GM12878 (cell line): ENCODE data around the gene FZR1. TPM values are rescaled to one million over a fixed set of nuclear protein-coding genes. Genes with fewer than 3 reads are reported as not detected.

Experiments
- ATAC-seq: fragments of 200-7000 bp; cut with Tn5 transposase; 3 replicates; pipeline ENCODE4 v1.9.1; 2020; ENCODE audit warnings: mild to moderate bottlenecking, moderate library complexity
- BruUV-seq: library from RNA; stranded (reverse); fragments of 400-500 nt; replicated peaks from 2 replicates; lab custom pipeline; 2021; lab: Mats Ljungman, UMichigan
- CTCF ChIA-PET: fragments of 300-600 bp; sonication (Branson Sonifier 250); formaldehyde crosslinking; extraction: SDS; loops from one replicate; lab custom pipeline; 2021; ENCODE audit warnings: inconsistent platforms; lab: Yijun Ruan, JAX
- POLR2A ChIA-PET: fragments of 350-600 bp; formaldehyde crosslinking; extraction: SDS; loops from one replicate; lab custom pipeline; 2021; ENCODE audit warnings: inconsistent platforms; lab: Charles Lee
- RAD21 ChIA-PET: fragments of 300-600 bp; sonication (Branson Sonifier 250); formaldehyde crosslinking; loops from one replicate; lab custom pipeline; 2023; ENCODE audit warnings: antibody characterized with exemption; ENCODE audit not compliant: unreplicated experiment; lab: Charles Lee
- SMC1A ChIA-PET: fragments of 300-600 bp; sonication (Branson Sonifier 250); formaldehyde crosslinking; loops from one replicate; lab custom pipeline; 2023; ENCODE audit not compliant: unreplicated experiment, uncharacterized antibody; lab: Charles Lee
- DNase-seq: peaks from one replicate; pipeline ENCODE4 v3.0.0-alpha.2; 2011; ENCODE audit warnings: low read depth, low spot score
- FAIRE-seq: peaks from 3 replicates; lab custom pipeline; 2011; peaks lifted over from hg19 to GRCh38; lab: Jason Lieb, UNC
- H2AFZ ChIP-seq: 2 replicates; pipeline ENCODE4 v1.6.0; 2011; ENCODE audit warnings: low read depth, low read length, control low read depth; ENCODE audit not compliant: control insufficient read depth
- H3K27ac ChIP-seq: 2 replicates; pipeline ENCODE4 v1.5.1; 2011; ENCODE audit warnings: control low read depth; ENCODE audit not compliant: control insufficient read depth, insufficient read depth
- H3K27me3 ChIP-seq, 2 experiments: replicated peaks in 1 of 2; 2 replicates each; pipeline versions ENCODE4 v1.6.0 to v1.6.1; 2011; ENCODE audit warnings: low read length in 1 of 2; ENCODE audit not compliant: control insufficient read depth in 2 of 2, insufficient read depth in 2 of 2
- H3K36me3 ChIP-seq, 2 experiments: 2 replicates each; pipeline ENCODE4 v1.5.1; 2011; ENCODE audit warnings: low read length in 1 of 2; ENCODE audit not compliant: control insufficient read depth in 2 of 2, insufficient read depth in 2 of 2
- H3K4me1 ChIP-seq: 2 replicates; pipeline ENCODE4 v1.6.1; 2011; ENCODE audit warnings: mild to moderate bottlenecking, low read length, moderate library complexity, mixed read lengths; ENCODE audit not compliant: control insufficient read depth, insufficient read depth
- H3K4me2 ChIP-seq: 2 replicates; pipeline ENCODE4 v1.6.0; 2011; ENCODE audit warnings: control low read depth; ENCODE audit not compliant: control insufficient read depth, insufficient read depth
- H3K4me3 ChIP-seq: fragments of 200-600 bp; sonication (generic); 2 replicates; pipeline ENCODE4 v1.5.1; 2016
- H3K79me2 ChIP-seq: 2 replicates; pipeline ENCODE4 v1.6.0; 2011; ENCODE audit warnings: low read length; ENCODE audit not compliant: control insufficient read depth, insufficient read depth
- H3K9ac ChIP-seq: 2 replicates; pipeline ENCODE4 v1.8.0; 2011; ENCODE audit warnings: low read length, control low read depth, mixed read lengths; ENCODE audit not compliant: control insufficient read depth, insufficient read depth
- H3K9me3 ChIP-seq: replicated peaks from 3 replicates; pipeline ENCODE4 v1.5.1; 2011; ENCODE audit warnings: mild to moderate bottlenecking, low read length; ENCODE audit not compliant: control insufficient read depth, insufficient read depth
- H4K20me1 ChIP-seq: 2 replicates; pipeline ENCODE4 v1.6.0; 2011; ENCODE audit not compliant: control insufficient read depth, insufficient read depth
- EZH2 ChIP-seq: IDR thresholded peaks from 2 replicates; pipeline ENCODE4 v1.6.1; 2012; ENCODE audit warnings: low read depth, mild to moderate bottlenecking, control low read depth, inconsistent platforms, low read length, borderline replicate concordance; ENCODE audit not compliant: control insufficient read depth
- FOXM1 ChIP-seq: IDR thresholded peaks from 2 replicates; pipeline ENCODE4 v1.6.1; 2012; ENCODE audit warnings: low read depth, mild to moderate bottlenecking, inconsistent platforms, low read length, moderate library complexity
- NFYB ChIP-seq: IDR thresholded peaks from 2 replicates; pipeline ENCODE4 v1.6.1; 2011; ENCODE audit warnings: low read depth, mild to moderate bottlenecking, low read length, improper control_type of control experiment, moderate library complexity; ENCODE audit not compliant: insufficient read depth
- NR2C1 ChIP-seq: fragments of 450-650 bp; IDR thresholded peaks from 2 replicates; pipeline ENCODE4 v1.6.1; 2017; ENCODE audit warnings: antibody characterized with exemption, mild to moderate bottlenecking, moderate library complexity
- NRF1 ChIP-seq: conservative IDR thresholded peaks from 2 replicates; pipeline ENCODE4 v1.6.1; 2011; ENCODE audit warnings: mild to moderate bottlenecking, low read depth, low read length, improper control_type of control experiment
- POLR2AphosphoS2 ChIP-seq: IDR thresholded peaks from 2 replicates; pipeline ENCODE4 v1.6.1; 2011; ENCODE audit warnings: low read depth, mild to moderate bottlenecking, low read length, improper control_type of control experiment, moderate library complexity
- SIN3A ChIP-seq: IDR thresholded peaks from 2 replicates; pipeline ENCODE4 v1.6.1; 2012; ENCODE audit warnings: low read depth, low read length, improper control_type of control experiment
- SMAD1 ChIP-seq: fragments of 450-650 bp; IDR thresholded peaks from 2 replicates; pipeline ENCODE4 v1.6.1; 2018; ENCODE audit warnings: mild to moderate bottlenecking, low read depth; ENCODE audit not compliant: partially characterized antibody
- ZNF217 ChIP-seq: fragments of 450-650 bp; IDR thresholded peaks from 2 replicates; pipeline ENCODE4 v1.6.1; 2017; ENCODE audit warnings: antibody characterized with exemption, mild to moderate bottlenecking
- WGBS: methylation state at CpG from one replicate; pipeline ENCODE4 v1.1.6; 2016; ENCODE audit warnings: low lambda C conversion rate; ENCODE audit not compliant: insufficient replicate concordance, insufficient coverage; ENCODE audit errors: missing lambda C conversion rate; 5-methylcytosine and 5-hydroxymethylcytosine counted together
- in situ Hi-C: fragments of 300-500 bp; cut with MboI; formaldehyde crosslinking; loops from 9 replicates; pipeline ENCODE4 v1.14.3; 2018; ENCODE audit warnings: mixed read lengths
- intact Hi-C: fragments of 100-400 bp; cut with micrococcal nuclease; formaldehyde crosslinking; loops from one replicate; pipeline ENCODE4 v1.14.2; 2022; ENCODE audit not compliant: unreplicated experiment
- polyA plus RNA-seq, 11 experiments: library from polyadenylated mRNA; depleted of rRNA in 4 of 11; unstranded in 6 of 11; stranded (reverse) in 5 of 11; fragments of >200 nt; fragmentation: Nextera tagmentation in 4 of 11; fragmentation: Illumina TruSeq in 1 of 11; extraction: Ambion mirVana in 4 of 11; extraction: Trizol in 1 of 11; gene quantifications; 1 replicate in 1 of 11; 2 replicates in 10 of 11; pipeline versions ENCODE4 v1.2.1 to v1.2.3, GENCODE V29; 2011 to 2016; ENCODE audit warnings: inconsistent platforms in 2 of 11, missing spikeins in 2 of 11, low read depth in 1 of 11
- total RNA-seq, 4 experiments: library from RNA; depleted of rRNA in 3 of 4; stranded (reverse); fragments of >200 nt in 3 of 4; fragmentation: Illumina TruSeq in 1 of 4; extraction: Trizol in 1 of 4; gene quantifications; 2 replicates each; pipeline versions ENCODE4 v1.2.1 to v1.2.3, GENCODE V29; 2013 to 2021
- TF ChIP-seq, protein P1 (sequence below): fragments of 450-650 bp; IDR thresholded peaks from 2 replicates; pipeline ENCODE4 v1.6.1; 2017; ENCODE audit warnings: low read depth, mild to moderate bottlenecking, moderate library complexity
- TF ChIP-seq, protein P2 (sequence below), 3 experiments: IDR thresholded peaks in 2 of 3; conservative IDR thresholded peaks in 1 of 3; 2 replicates each; pipeline ENCODE4 v1.5.1; 2011; ENCODE audit warnings: low read depth in 3 of 3, low read length in 3 of 3, mild to moderate bottlenecking in 3 of 3, control low read depth in 2 of 3, moderate library complexity in 2 of 3, inconsistent platforms in 1 of 3, mixed read lengths in 1 of 3; ENCODE audit not compliant: control insufficient read depth in 2 of 3, insufficient read depth in 1 of 3; ENCODE audit errors: extremely low read depth in 1 of 3
- TF ChIP-seq, protein P3 (sequence below): IDR thresholded peaks from 2 replicates; pipeline ENCODE4 v1.6.1; 2011; ENCODE audit warnings: low read depth, low read length, improper control_type of control experiment, borderline replicate concordance
- TF ChIP-seq, protein P4 (sequence below): fragments of 450-650 bp; IDR thresholded peaks from 2 replicates; pipeline ENCODE4 v1.6.1; 2017; ENCODE audit warnings: mild to moderate bottlenecking

FZR1 gene
- total and polyA plus RNA-seq, 10 of the 15 experiments (the other 5 are each of a cell fraction or from before 2014, with no cell fraction given): 0.11 to 44.2 (median 29.3) TPM

DNA sequence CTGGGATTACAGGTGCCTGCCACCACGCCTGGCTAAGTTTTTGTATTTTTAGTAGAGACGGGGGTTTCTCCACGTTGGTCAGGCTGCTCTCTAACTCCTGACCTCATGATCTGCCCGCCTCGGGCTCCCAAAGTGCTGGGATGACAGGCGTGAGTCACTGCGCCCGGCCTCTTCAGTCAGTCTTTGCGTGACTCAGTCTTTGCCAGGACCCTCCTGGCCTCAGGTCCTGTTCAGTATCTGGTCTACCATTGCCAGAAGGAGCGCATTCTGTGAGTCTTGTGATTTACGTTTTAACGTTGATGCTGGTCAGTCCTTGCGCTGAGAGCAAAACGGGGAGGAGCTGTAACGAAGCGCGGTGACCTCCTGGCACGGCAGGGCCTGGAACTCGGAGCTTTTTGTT lies 59.0 kb downstream of the FZR1 start:
- POLR2A ChIA-PET: interaction anchor here (0.6 to 0.7 kb wide), 2 partner anchors 26 to 187 kb away, joined by 5 to 6 read pairs; no protein-coding TSS in a partner anchor

More for the DNA sequence above, 59.0 kb downstream of the FZR1 start:
- no peak for ATAC-seq
- H3K27me3 ChIP-seq: no peaks in the 10 kb centered on the region
- WGBS: 72% methylated on average over 19 of the region's 19 CpGs
- no peak overlapping the region for H3K4me2 ChIP-seq
- no peak for DNase-seq
- no peak for FAIRE-seq
- H3K9me3 ChIP-seq: no peaks in the 10 kb centered on the region
- no peak for TF ChIP-seq NR2C1
- TF ChIP-seq, protein P1, sequence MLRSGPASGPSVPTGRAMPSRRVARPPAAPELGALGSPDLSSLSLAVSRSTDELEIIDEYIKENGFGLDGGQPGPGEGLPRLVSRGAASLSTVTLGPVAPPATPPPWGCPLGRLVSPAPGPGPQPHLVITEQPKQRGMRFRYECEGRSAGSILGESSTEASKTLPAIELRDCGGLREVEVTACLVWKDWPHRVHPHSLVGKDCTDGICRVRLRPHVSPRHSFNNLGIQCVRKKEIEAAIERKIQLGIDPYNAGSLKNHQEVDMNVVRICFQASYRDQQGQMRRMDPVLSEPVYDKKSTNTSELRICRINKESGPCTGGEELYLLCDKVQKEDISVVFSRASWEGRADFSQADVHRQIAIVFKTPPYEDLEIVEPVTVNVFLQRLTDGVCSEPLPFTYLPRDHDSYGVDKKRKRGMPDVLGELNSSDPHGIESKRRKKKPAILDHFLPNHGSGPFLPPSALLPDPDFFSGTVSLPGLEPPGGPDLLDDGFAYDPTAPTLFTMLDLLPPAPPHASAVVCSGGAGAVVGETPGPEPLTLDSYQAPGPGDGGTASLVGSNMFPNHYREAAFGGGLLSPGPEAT: no peak
- no peak for TF ChIP-seq FOXM1
- TF ChIP-seq ZNF217: no peak
- TF ChIP-seq NFYB: no peak
- TF ChIP-seq POLR2AphosphoS2: no peak
- no peak for TF ChIP-seq SMAD1
- no peak for TF ChIP-seq NRF1
- TF ChIP-seq, protein P2, sequence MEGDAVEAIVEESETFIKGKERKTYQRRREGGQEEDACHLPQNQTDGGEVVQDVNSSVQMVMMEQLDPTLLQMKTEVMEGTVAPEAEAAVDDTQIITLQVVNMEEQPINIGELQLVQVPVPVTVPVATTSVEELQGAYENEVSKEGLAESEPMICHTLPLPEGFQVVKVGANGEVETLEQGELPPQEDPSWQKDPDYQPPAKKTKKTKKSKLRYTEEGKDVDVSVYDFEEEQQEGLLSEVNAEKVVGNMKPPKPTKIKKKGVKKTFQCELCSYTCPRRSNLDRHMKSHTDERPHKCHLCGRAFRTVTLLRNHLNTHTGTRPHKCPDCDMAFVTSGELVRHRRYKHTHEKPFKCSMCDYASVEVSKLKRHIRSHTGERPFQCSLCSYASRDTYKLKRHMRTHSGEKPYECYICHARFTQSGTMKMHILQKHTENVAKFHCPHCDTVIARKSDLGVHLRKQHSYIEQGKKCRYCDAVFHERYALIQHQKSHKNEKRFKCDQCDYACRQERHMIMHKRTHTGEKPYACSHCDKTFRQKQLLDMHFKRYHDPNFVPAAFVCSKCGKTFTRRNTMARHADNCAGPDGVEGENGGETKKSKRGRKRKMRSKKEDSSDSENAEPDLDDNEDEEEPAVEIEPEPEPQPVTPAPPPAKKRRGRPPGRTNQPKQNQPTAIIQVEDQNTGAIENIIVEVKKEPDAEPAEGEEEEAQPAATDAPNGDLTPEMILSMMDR (IDR thresholded peaks at IDR 0.05 in 2 of 3, conservative IDR thresholded peaks at IDR 0.05 in 1 of 3; ENCODE audit: control insufficient read depth in 2 of 3, extremely low read depth in 1 of 3, insufficient read depth in 1 of 3, low read depth in 3 of 3, low read length in 3 of 3): no peak
- no peak for TF ChIP-seq EZH2
- TF ChIP-seq SIN3A: no peak
- TF ChIP-seq, protein P3, sequence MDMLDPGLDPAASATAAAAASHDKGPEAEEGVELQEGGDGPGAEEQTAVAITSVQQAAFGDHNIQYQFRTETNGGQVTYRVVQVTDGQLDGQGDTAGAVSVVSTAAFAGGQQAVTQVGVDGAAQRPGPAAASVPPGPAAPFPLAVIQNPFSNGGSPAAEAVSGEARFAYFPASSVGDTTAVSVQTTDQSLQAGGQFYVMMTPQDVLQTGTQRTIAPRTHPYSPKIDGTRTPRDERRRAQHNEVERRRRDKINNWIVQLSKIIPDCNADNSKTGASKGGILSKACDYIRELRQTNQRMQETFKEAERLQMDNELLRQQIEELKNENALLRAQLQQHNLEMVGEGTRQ: no peak
- TF ChIP-seq, protein P4, sequence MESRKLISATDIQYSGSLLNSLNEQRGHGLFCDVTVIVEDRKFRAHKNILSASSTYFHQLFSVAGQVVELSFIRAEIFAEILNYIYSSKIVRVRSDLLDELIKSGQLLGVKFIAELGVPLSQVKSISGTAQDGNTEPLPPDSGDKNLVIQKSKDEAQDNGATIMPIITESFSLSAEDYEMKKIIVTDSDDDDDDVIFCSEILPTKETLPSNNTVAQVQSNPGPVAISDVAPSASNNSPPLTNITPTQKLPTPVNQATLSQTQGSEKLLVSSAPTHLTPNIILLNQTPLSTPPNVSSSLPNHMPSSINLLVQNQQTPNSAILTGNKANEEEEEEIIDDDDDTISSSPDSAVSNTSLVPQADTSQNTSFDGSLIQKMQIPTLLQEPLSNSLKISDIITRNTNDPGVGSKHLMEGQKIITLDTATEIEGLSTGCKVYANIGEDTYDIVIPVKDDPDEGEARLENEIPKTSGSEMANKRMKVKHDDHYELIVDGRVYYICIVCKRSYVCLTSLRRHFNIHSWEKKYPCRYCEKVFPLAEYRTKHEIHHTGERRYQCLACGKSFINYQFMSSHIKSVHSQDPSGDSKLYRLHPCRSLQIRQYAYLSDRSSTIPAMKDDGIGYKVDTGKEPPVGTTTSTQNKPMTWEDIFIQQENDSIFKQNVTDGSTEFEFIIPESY: no peak
- intact Hi-C loops: no loop called here
- ChIA-PET RAD21 (no interaction called here), CTCF (no interaction called here), SMC1A (no interaction called here)
- H3K4me1 ChIP-seq: no peaks in the 10 kb centered on the region; the same call in 1 of the 2 replicates
- no peak overlapping the region for H3K9ac ChIP-seq
- H3K4me3 ChIP-seq: no peak overlapping the region
- no TSS peak for BruUV-seq
- H4K20me1 ChIP-seq: no peaks in the 10 kb centered on the region
- no peak overlapping the region for H3K27ac ChIP-seq
- H2AFZ ChIP-seq: no peak overlapping the region
- no peaks in the 10 kb centered on the region for H3K79me2 ChIP-seq
- H3K36me3 ChIP-seq: no peaks in the 10 kb centered on the region
- in situ Hi-C loops: no loop called here
